ENCODE data around the gene BNC2.

GRCh38 chr9:16418721-16419120, 451.7 kb downstream of the BNC2 start:
- TF ChIP-seq EZH2 (IDR thresholded peaks at IDR 0.05; ENCODE audit: insufficient read depth, poor library complexity, severe bottlenecking), result no peak
- no peak for TF ChIP-seq EZH2phosphoT487 (IDR thresholded peaks at IDR 0.05; ENCODE audit: insufficient read depth, low read depth)

Data from GM23248 (cell line).